Hepatocyte (in vitro differentiated cells): ENCODE data around the gene PAPPA. TPM values are rescaled to one million over a fixed set of nuclear protein-coding genes. Genes with fewer than 3 reads are reported as not detected.
A peak's percentile ranks its signal among the peaks of the same experiment; 100 is the strongest.

Experiments
- DNase-seq: peaks from one replicate; pipeline ENCODE4 v3.0.0-alpha.2; 2016; ENCODE audit warnings: low spot score
- H2AFZ ChIP-seq: fragments of 200-600 bp; sonication (generic); 2 replicates; pipeline ENCODE4 v1.6.0; 2016; ENCODE audit warnings: antibody characterized with exemption, mild to moderate bottlenecking
- H3K27ac ChIP-seq: fragments of 200-600 bp; sonication (generic); 2 replicates; pipeline ENCODE4 v1.5.1; 2016; ENCODE audit warnings: mild to moderate bottlenecking
- H3K27me3 ChIP-seq: fragments of 200-600 bp; sonication (generic); 2 replicates; pipeline ENCODE4 v1.6.1; 2016
- H3K36me3 ChIP-seq: fragments of 200-600 bp; sonication (generic); replicated peaks from 2 replicates; pipeline ENCODE4 v1.5.1; 2016; ENCODE audit warnings: low read depth; ENCODE audit not compliant: insufficient read depth
- H3K4me1 ChIP-seq: fragments of 200-600 bp; sonication (generic); 2 replicates; pipeline ENCODE4 v1.5.1; 2016; ENCODE audit warnings: mild to moderate bottlenecking, moderate library complexity; ENCODE audit not compliant: insufficient read depth
- H3K4me2 ChIP-seq: fragments of 200-600 bp; sonication (generic); 2 replicates; pipeline ENCODE4 v1.6.0; 2016
- H3K4me3 ChIP-seq: fragments of 200-600 bp; sonication (generic); 2 replicates; pipeline ENCODE4 v1.5.1; 2016; ENCODE audit warnings: mild to moderate bottlenecking
- H3K79me2 ChIP-seq: fragments of 200-600 bp; sonication (generic); 2 replicates; pipeline ENCODE4 v1.6.0; 2017; ENCODE audit warnings: mild to moderate bottlenecking
- H3K9me2 ChIP-seq: fragments of 200-600 bp; sonication (generic); replicated peaks from 2 replicates; pipeline ENCODE4 v1.6.0; 2017; ENCODE audit warnings: mild to moderate bottlenecking; ENCODE audit not compliant: insufficient read depth
- H3K9me3 ChIP-seq: fragments of 200-600 bp; sonication (generic); 2 replicates; pipeline ENCODE4 v1.5.1; 2016; ENCODE audit warnings: low read depth, mild to moderate bottlenecking
- H4K20me1 ChIP-seq: fragments of 200-600 bp; sonication (generic); 2 replicates; pipeline ENCODE4 v1.6.0; 2016; ENCODE audit warnings: mild to moderate bottlenecking; ENCODE audit not compliant: insufficient read depth, poor library complexity, severe bottlenecking
- CTCF ChIP-seq: fragments of 200-600 bp; sonication (generic); IDR thresholded peaks from 2 replicates; pipeline ENCODE4 v1.5.1; 2016; ENCODE audit warnings: antibody characterized with exemption, mild to moderate bottlenecking; ENCODE audit not compliant: poor library complexity
- EZH2 ChIP-seq: fragments of 200-600 bp; sonication (generic); IDR thresholded peaks from 2 replicates; pipeline ENCODE4 v1.6.1; 2016; ENCODE audit warnings: antibody characterized with exemption, mild to moderate bottlenecking, borderline replicate concordance
- EZH2phosphoT487 ChIP-seq: fragments of 200-600 bp; sonication (generic); IDR thresholded peaks from one replicate; pipeline ENCODE4 v1.6.1; 2018; ENCODE audit warnings: antibody characterized with exemption, mild to moderate bottlenecking, low read depth, moderate library complexity; ENCODE audit not compliant: unreplicated experiment, severe bottlenecking
- WGBS: methylation state at CpG from one replicate; pipeline ENCODE4 v1.1.6; 2016; ENCODE audit warnings: low lambda C conversion rate; ENCODE audit errors: missing lambda C conversion rate; 5-methylcytosine and 5-hydroxymethylcytosine counted together
- polyA plus RNA-seq: library from polyadenylated mRNA; unstranded; fragments of >200 nt; fragmentation: Nextera tagmentation; extraction: Ambion mirVana; gene quantifications from 2 replicates; pipeline ENCODE4 v1.2.1, GENCODE V29; 2016
- total RNA-seq: library from RNA; depleted of rRNA; stranded (reverse); fragments of >200 nt; gene quantifications from 2 replicates; pipeline ENCODE4 v1.2.3, GENCODE V29; 2014

Gene PAPPA
- total and polyA plus RNA-seq, 2 experiments from 2014 or later: 2.8 to 12.3 TPM

GRCh38 chr9:116447934-116448333, 294.3 kb downstream of the PAPPA start:
- no peaks in the 10 kb centered on the region for H4K20me1 ChIP-seq
- TF ChIP-seq EZH2phosphoT487: no peak
- no peak for TF ChIP-seq EZH2
- TF ChIP-seq CTCF: no peak
- H3K9me2 ChIP-seq: no peaks in the 10 kb centered on the region
- H3K4me1 ChIP-seq: peaks cover 7% of the 10 kb centered on the region
- H2AFZ ChIP-seq: no peak overlapping the region
- no peak overlapping the region for H3K4me2 ChIP-seq
- H3K4me3 ChIP-seq: no peak overlapping the region
- no peak for DNase-seq
- H3K27ac ChIP-seq: peak overlapping the region; percentile 8
- WGBS: 45% methylated on average over 6 of the region's 6 CpGs
- no peaks in the 10 kb centered on the region for H3K9me3 ChIP-seq
- no peaks in the 10 kb centered on the region for H3K36me3 ChIP-seq
- H3K27me3 ChIP-seq: no peaks in the 10 kb centered on the region
- no peaks in the 10 kb centered on the region for H3K79me2 ChIP-seq

DNA sequence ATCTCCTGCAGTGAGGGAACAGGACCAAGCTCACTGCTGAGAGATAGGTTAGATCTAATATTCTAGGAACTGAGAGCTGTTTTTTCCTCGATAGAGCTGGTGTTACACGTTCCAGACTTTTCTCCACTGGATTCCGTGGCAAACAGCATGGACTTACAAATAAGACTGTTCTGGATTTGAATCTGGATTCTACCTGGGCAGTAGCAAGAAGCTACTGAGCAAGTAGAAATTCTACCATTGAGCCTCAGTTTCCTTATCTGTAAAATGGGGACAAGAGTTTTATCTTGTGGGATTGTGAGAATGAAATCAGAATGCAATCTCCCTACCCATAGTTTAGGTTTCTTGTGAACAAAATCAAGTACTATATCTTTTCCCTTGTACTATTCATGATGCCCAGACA, 294.8 kb downstream of the PAPPA start:
- no peak overlapping the region for H3K4me2 ChIP-seq
- H3K9me2 ChIP-seq: no peaks in the 10 kb centered on the region

DNA sequence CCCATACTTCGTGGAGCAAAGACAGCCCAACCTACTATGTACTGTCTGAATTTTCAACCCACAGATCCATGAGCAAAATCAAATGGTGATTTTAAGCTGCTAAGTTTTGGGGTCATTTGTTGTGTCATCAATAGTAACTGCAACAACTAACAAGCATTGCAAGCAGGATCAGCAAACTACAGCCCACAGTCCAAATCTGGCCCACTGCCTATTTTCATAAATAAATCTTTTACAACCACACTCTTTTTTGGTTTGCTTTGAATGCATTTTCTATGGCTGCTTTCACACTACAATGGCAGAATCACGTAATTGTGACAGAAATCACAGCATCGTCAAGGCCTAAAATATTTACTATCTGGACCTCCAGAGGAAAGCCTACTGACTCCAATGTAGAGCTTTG, 296.4 kb downstream of the PAPPA start:
- peaks cover 7% of the 10 kb centered on the region for H3K4me1 ChIP-seq
- H3K36me3 ChIP-seq: no peaks in the 10 kb centered on the region
- no peak for TF ChIP-seq EZH2phosphoT487
- no peak for TF ChIP-seq EZH2
- no peak for TF ChIP-seq CTCF
- no peaks in the 10 kb centered on the region for H3K27me3 ChIP-seq
- 96% methylated on average over 3 of the region's 3 CpGs for WGBS
- no peaks in the 10 kb centered on the region for H3K79me2 ChIP-seq
- no peaks in the 10 kb centered on the region for H3K9me3 ChIP-seq
- H3K4me2 ChIP-seq: no peak overlapping the region
- H4K20me1 ChIP-seq: no peaks in the 10 kb centered on the region
- no peaks in the 10 kb centered on the region for H3K9me2 ChIP-seq
- H2AFZ ChIP-seq: no peak overlapping the region
- no peak for DNase-seq
- no peak overlapping the region for H3K4me3 ChIP-seq
- no peak overlapping the region for H3K27ac ChIP-seq

More for the DNA sequence above, 294.8 kb downstream of the PAPPA start:
- DNase-seq: no peak
- Histone ChIP-seq H3K27ac (no peak overlapping the region), H3K4me1 (peaks cover 7% of the 10 kb centered on the region), H4K20me1 (no peaks in the 10 kb centered on the region), H3K9me3 (no peaks in the 10 kb centered on the region), H3K4me3 (no peak overlapping the region), H3K36me3 (no peaks in the 10 kb centered on the region), H3K27me3 (no peaks in the 10 kb centered on the region), H3K79me2 (no peaks in the 10 kb centered on the region), H2AFZ (no peak overlapping the region)
- TF ChIP-seq CTCF (no peak), EZH2phosphoT487 (no peak), EZH2 (no peak)
- 76% methylated on average over 3 of the region's 3 CpGs for WGBS
